CD4-positive, alpha-beta T cell treated with Interleukin-6 for 4 hours (primary cell): Measurements from ENCODE around the gene MYH11.
"Not testable (repeated sequence)": the region's sequence is repeated elsewhere in the genome, so short reads cannot be mapped to it uniquely, and the experiment has no call there.

Experiments
- DNase-seq: peaks from one replicate; pipeline ENCODE4 v3.0.0-alpha.2; 2020; ENCODE audit warnings: mixed read lengths

The MYH11 gene

DNA sequence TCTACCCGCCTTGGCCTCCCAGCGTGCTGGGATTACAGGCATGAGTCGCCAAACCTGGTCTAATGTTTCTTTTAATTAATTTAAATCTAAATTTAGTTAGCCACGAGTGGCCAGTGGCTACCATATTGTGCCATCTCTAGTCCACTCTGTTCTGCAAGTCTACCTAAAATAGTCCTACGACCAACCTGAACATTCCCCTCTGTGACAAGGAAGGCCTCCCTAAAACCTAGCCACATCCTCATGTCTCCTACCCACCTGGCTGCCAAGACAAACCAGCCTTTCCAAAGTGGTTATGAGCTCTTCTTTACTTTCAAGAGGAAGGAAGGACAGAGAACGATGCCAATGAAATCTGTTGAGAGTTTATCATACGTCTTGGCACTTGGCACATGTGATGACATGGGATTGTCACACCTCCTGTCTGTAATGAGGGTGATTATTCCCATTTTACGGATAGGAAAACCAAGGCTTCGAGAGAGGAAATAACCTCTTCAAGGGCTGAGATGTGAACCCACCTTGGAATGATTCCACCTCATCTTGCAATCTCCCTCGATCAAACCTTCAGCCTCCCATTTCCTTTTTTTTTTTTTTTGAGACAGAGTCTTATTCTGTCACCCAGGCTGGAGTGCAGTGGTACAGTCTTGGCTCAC is 19.7 kb downstream of the MYH11 start:
- no peak for DNase-seq

DNA sequence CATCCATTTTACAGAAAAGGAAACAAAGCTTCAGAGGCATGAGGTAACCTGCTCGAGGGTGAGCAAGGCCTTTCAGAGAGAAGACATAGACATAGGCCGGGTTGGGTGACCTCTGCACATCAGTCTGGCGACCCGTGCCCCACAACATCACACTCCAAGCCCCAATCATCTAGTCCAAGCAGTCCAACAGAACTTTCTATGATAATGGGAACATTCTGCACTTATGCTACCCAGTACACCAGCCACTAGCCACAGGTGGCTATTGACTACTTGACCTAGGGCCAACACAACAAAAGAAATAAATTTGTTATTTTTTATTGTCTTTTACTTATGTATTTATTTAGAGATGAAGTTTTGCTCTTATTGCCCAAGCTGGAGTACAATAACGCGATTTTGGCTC is 20.8 kb downstream of the MYH11 start:
- DNase-seq: no peak

- DNase-seq: no peak
Observed at GRCh38 chr16:15835136-15835878, 21.5 kb downstream of the MYH11 start.

GRCh38 chr16:15834502-15834901 is 22.3 kb downstream of the MYH11 start:
- no peak for DNase-seq

GRCh38 chr16:15833541-15833940 is 23.3 kb downstream of the MYH11 start:
- DNase-seq: no peak

DNA sequence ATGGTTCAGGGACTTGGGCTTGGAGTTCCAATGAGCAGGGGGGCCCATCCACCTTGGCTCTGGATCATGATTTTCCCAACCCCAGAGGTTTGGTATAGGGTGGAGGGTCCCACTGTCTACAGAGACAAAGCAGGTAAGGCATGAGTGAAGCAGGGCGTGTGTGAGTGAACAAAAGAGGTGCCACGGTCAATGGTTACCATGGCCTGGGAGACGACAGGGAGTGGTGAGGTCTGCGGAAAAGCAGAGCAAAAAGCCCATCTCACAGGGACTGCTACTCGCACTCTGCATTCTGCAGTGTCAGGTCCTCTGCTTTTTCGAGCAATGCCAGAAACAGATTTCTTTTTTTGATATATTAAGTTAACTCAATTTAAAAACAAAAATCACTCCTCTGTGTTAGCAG is 24.6 kb downstream of the MYH11 start:
- no peak for DNase-seq

- no peak for DNase-seq
Observed at GRCh38 chr16:15830832-15831451, 25.9 kb downstream of the MYH11 start.

DNA sequence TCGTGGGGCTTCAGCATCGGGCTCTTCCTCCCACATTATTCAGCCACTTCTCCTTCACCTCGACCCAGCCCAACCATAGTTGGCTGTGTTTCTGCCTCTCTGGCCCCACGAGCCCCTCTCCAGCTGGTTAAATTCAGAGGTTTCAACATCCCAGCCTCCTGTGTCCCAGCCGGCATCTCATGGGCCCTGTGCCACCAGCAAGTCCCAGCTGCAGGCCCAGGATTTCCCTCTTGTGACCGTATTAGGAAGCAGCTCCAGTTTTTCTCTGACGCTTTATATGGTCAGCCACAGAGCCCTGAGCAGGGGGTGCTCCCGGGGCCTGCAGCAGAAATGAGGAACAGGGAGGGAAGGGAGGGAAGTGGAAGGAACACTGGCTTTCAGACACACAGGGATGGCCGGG is 27.4 kb downstream of the MYH11 start:
- no peak for DNase-seq

DNA sequence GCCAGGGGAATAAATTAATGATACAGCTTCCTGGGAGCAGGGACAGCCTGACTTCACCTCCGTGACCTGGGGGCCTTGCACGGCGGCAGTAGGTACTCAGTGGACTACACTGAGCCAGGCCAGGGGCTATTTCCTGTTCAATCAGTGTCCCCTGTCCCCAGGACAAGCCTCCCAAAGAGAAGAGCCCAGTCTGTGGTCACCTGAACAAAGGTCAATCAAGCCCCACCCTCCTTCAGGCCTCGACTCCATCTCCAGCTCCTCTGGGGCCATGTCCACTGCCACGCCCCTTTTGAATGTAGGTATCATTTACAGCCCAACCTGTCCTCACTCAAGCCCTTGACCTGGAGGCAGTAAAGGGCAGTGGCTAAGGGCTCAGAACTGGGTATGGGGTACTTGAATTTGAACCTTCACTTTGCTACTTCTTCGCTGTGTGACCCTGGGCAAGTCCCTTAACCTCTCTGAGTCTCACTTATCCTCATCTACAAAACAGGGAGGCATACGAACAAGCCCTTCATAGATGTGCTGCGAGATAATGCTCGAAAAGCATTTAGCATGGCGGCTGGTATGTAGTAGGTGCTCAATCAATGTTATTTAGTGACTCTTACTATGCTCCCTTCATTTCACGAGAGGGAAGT is 29.0 kb downstream of the MYH11 start:
- DNase-seq: no peak

DNA sequence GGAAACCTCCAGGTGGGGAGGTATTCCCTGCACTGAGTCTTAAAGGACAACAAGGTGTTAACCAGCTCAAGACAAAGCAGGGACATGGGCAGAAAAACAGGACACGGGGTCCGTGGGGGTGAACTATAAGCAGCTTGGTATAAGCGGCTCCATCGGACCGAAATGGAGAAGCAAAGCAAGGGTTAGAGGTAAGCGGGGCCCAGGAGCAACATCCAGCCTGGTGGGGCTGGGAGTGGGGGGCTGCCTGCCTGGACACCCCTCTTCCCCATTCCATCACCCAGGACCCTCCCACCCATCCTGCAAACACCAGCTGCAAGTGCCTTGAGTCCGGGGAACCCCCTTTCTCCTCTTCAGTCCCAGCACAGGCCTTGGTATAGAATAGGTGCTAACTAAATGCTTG is 29.5 kb downstream of the MYH11 start:
- no peak for DNase-seq

GRCh38 chr16:15825750-15826305 is 31.0 kb downstream of the MYH11 start:
- DNase-seq: no peak

DNA sequence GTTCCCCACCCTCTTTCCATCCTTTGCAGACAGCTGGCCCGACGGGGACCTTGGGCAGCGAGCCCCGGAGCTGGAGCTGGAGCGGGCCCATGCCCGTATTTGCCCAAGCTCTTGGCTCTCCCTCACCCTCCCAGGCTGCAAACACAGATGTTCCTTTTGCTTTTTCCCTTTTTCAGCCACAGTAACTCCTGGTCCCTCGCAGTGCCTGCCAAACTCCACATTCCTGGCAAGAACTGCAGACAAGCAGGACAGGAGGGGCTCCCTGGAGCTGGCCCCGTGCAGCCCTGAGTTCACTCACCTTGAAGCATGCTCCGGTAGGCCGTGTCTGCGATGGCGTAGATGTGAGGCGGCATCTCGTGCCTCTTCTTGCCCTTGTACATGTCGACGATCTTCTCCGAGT is 33.9 kb downstream of the MYH11 start:
- no peak for DNase-seq

DNA sequence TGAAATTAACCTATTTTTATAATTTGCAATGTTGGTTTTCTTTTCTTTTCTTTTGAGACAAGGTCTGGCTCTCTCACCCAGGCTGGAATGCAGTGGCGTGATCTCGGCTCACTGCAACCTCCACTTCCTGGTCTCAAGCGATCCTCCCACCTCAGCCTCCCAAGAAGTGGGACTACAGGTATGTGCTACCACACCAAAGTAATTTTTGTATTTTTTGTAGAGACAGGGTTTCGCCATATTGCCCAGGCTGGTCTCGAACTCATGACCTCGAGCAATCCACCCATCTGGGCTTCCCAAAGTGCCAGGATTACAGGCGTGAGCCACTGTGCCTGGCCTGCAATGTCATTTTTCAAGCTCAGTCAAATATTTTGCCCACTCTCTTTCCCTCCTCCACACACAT is 36.0 kb downstream of the MYH11 start:
- DNase-seq: no peak

- no peak for DNase-seq
Observed at GRCh38 chr16:15819046-15819445, 37.8 kb downstream of the MYH11 start.

- no peak for DNase-seq
Observed at GRCh38 chr16:15817446-15817845, 39.4 kb downstream of the MYH11 start.

- no peak for DNase-seq
Observed at GRCh38 chr16:15816228-15816627, 40.6 kb downstream of the MYH11 start.

GRCh38 chr16:15812401-15812750 is 44.5 kb downstream of the MYH11 start:
- DNase-seq: not testable (repeated sequence)

DNA sequence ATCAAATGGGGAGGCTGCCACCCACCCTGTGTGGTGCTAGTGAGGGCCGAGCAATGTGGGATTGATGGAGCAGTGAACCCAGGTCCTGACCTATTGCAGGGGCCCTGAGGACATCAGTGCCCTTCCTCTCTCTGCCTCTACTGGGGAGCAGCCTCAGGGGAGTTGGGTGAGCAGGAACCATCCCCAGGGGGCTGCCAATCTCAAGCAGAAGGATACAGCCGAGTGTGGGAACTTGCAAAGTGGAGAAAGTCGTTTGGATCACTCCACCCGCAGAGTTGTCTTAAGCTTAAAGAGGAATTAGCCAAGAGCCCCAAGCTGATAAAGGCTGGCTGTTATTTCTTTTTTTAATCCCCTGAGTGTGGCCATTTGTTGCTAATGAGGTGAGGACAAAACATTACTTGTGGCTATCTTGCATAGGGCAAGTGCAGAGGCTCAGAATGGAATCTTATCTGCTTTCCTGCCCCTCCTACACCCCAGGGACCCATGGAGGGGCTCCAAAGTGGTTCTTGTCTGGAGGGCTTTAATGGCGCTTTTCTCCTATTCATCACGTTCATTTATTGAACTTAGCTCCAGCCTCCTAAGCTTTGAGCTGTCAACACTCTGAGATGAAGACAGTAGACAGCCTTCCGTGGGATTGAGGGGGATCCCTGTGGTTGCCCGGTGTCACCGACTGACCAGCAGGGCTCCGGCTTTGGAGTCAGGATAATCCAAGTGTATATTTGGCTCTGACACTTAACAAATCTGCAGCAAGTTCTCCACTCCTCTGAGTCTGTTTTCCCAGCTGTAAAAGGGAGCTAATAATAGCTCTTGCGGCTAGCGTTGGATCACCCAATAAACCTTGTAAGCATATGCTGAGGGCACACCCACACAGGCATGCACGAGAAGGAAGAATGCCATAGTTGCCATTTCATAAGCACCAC is 45.1 kb downstream of the MYH11 start:
- no peak for DNase-seq

- no peak for DNase-seq
Observed at GRCh38 chr16:15810949-15811348, 45.9 kb downstream of the MYH11 start.

- no peak for DNase-seq
Observed at GRCh38 chr16:15810411-15810810, 46.4 kb downstream of the MYH11 start.

DNA sequence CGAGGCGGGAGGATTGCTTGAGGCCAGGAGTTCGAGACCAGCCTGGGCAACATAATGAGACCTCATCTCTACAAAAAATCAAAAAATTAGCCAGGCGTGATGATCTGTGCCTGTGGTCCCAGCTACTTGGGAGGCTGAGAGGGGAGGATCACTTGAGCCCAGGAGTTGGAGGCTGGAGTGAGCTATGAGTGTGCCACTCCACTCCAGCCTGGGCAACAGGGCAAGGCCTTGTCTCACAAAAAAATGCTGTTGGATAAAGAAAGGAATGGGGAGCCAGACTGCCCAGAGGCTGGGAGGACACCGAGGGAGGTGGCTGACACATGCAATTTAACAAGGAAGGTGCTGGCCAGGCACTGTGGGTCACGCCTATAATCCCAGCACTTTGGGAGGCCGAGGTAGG is 47.5 kb downstream of the MYH11 start:
- not testable (repeated sequence) for DNase-seq

- no peak for DNase-seq
Observed at GRCh38 chr16:15808071-15808470, 48.8 kb downstream of the MYH11 start.
